ENCODE measurements around the gene TINAG.

DNA sequence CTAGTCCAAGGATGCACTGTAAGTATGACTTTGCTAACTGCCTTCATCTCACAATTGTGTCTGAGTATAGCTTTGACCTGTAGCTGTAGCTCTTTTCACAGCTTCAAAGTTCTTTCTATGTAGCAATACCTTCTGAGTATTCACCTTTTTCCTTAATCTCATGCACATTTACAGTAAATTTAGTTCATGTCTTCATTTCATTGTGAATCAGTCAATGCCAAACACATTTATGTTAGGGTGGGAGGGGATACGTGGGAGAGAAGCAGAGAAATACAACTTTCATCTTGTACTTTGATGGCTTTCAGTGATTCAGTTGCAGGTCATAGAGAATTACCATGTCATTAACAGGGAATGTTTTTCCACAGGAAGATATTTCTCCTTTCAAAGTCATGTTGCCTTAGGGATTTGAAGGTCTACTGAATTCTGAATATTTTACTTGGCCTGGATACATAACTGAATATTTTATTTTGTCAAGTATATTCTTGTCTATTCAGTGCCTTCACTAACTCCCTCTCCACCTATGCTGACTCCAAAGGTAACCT, 119.2 kb downstream of the TINAG start:
- no peak for TF ChIP-seq CTCF (IDR thresholded peaks at IDR 0.05)
- TF ChIP-seq POLR2A (IDR thresholded peaks at IDR 0.05) = no peak

Data from thyroid gland (tissue), 4 donors.